HCT116 (cell line): ENCODE results near the gene KIAA1671. TPM values are rescaled to one million over a fixed set of nuclear protein-coding genes. Genes with fewer than 3 reads are reported as not detected.

Source experiments
- ATAC-seq: fragments of 200-7000 bp; cut with Tn5 transposase; 2 replicates; pipeline ENCODE4 v1.9.1; 2020; ENCODE audit warnings: mild to moderate bottlenecking, moderate library complexity
- BruUV-seq: library from RNA; stranded (reverse); fragments of 400-500 nt; replicated peaks from 2 replicates; lab custom pipeline; 2021; lab: Mats Ljungman, UMichigan
- CTCF ChIA-PET: fragments of 300-600 bp; sonication (Branson Sonifier 250); formaldehyde crosslinking; loops from one replicate; lab custom pipeline; 2021; ENCODE audit warnings: antibody characterized with exemption; lab: Charles Lee
- POLR2A ChIA-PET: fragments of 300-600, 350-600 bp; sonication (Branson Sonifier 250); formaldehyde crosslinking; loops from one replicate; lab custom pipeline; 2021; ENCODE audit warnings: antibody characterized with exemption; lab: Charles Lee
- RAD21 ChIA-PET, 2 experiments: fragments of 300-600 bp; sonication (Branson Sonifier 250); formaldehyde crosslinking; loops; one replicate each; lab custom pipeline; 2023; ENCODE audit warnings: low total read pairs in 2 of 2; ENCODE audit not compliant: uncharacterized antibody in 2 of 2, unreplicated experiment in 2 of 2, low non-redundant PET in 1 of 2; lab: Charles Lee
- DNase-seq: peaks from one replicate; pipeline ENCODE4 v3.0.0-alpha.2; 2010; ENCODE audit warnings: low read depth, low spot score
- H2AFZ ChIP-seq: fragments of 200-600 bp; shearing (Covaris generic), sonication (generic); 2 replicates; pipeline ENCODE4 v1.6.1; 2017; ENCODE audit warnings: low read depth, mixed run types, mixed read lengths, antibody characterized with exemption, low read length; ENCODE audit not compliant: poor library complexity, severe bottlenecking
- H3K27ac ChIP-seq: 2 replicates; pipeline ENCODE4 v1.5.1; 2012; ENCODE audit warnings: low read depth, low read length
- H3K27me3 ChIP-seq: fragments of 200-600 bp; sonication (generic); 2 replicates; pipeline ENCODE4 v1.6.1; 2016; ENCODE audit warnings: mixed run types, low read length, mixed read lengths; ENCODE audit not compliant: insufficient read depth
- H3K36me3 ChIP-seq, 2 experiments: fragments of 200-500 bp in 1 of 2; fragments of 200-600 bp in 1 of 2; sonication (Bioruptor generic) in 1 of 2; sonication (generic) in 1 of 2; 2 replicates each; pipeline versions ENCODE4 v1.5.1 to v1.6.1; 2014 to 2016; ENCODE audit warnings: low read length in 2 of 2, inconsistent platforms in 1 of 2, mixed read lengths in 1 of 2, mixed run types in 1 of 2; ENCODE audit not compliant: insufficient read depth in 2 of 2, control insufficient read depth in 1 of 2
- H3K4me1 ChIP-seq, 2 experiments: fragments of 200-600 bp in 1 of 2; sonication (generic) in 1 of 2; 2 replicates each; pipeline versions ENCODE4 v1.5.1 to v1.6.1; 2012 to 2017; ENCODE audit warnings: low read length in 2 of 2, inconsistent platforms in 1 of 2, mild to moderate bottlenecking in 1 of 2, mixed read lengths in 1 of 2, mixed run types in 1 of 2, moderate library complexity in 1 of 2; ENCODE audit not compliant: insufficient read depth in 2 of 2, control insufficient read depth in 1 of 2
- H3K4me2 ChIP-seq: fragments of 200-600 bp; sonication (generic); 2 replicates; pipeline ENCODE4 v1.6.1; 2017; ENCODE audit warnings: mixed run types, low read length, mixed read lengths
- H3K4me3 ChIP-seq, 2 experiments: fragments of 200-600 bp in 1 of 2; sonication (generic) in 1 of 2; replicated peaks in 1 of 2; 2 replicates each; pipeline ENCODE4 v1.5.1; 2011 to 2016; ENCODE audit warnings: low read length in 2 of 2, control low read depth in 1 of 2, low read depth in 1 of 2, mild to moderate bottlenecking in 1 of 2, mixed read lengths in 1 of 2, mixed run types in 1 of 2
- H3K79me2 ChIP-seq: fragments of 200-600 bp; sonication (generic); 2 replicates; pipeline ENCODE4 v1.6.1; 2017; ENCODE audit warnings: mild to moderate bottlenecking, mixed run types, low read length, moderate library complexity, mixed read lengths; ENCODE audit not compliant: insufficient read depth
- H3K9ac ChIP-seq: fragments of 200-600 bp; sonication (generic); 2 replicates; pipeline ENCODE4 v1.6.1; 2016; ENCODE audit warnings: low read length, mixed read lengths
- H3K9me2 ChIP-seq: fragments of 200-600 bp; sonication (generic), shearing (Covaris generic); 2 replicates; pipeline ENCODE4 v1.6.1; 2017; ENCODE audit warnings: mixed run types, mild to moderate bottlenecking, moderate library complexity; ENCODE audit not compliant: insufficient read depth
- H3K9me3 ChIP-seq, 2 experiments: fragments of 200-500 bp in 1 of 2; fragments of 200-600 bp in 1 of 2; sonication (Bioruptor generic) in 1 of 2; sonication (generic) in 1 of 2; 2 replicates each; pipeline ENCODE4 v1.6.1; 2014 to 2017; ENCODE audit warnings: low read length in 2 of 2, mixed read lengths in 2 of 2, inconsistent platforms in 1 of 2, low read depth in 1 of 2, mild to moderate bottlenecking in 1 of 2, mixed run types in 1 of 2, moderate library complexity in 1 of 2; ENCODE audit not compliant: control insufficient read depth in 1 of 2, insufficient read depth in 1 of 2
- H4K20me1 ChIP-seq: fragments of 200-600 bp; sonication (generic), shearing (Covaris generic); 2 replicates; pipeline ENCODE4 v1.6.1; 2017; ENCODE audit warnings: mixed run types, mild to moderate bottlenecking, moderate library complexity; ENCODE audit not compliant: insufficient read depth
- FOSL1 ChIP-seq: IDR thresholded peaks from 2 replicates; pipeline ENCODE4 v1.6.1; 2012; ENCODE audit warnings: low read depth
- JUND ChIP-seq: IDR thresholded peaks from 2 replicates; pipeline ENCODE4 v1.6.1; 2012
- REST ChIP-seq: IDR thresholded peaks from 2 replicates; pipeline ENCODE4 v1.6.1; 2012; ENCODE audit warnings: low read depth
- SRF ChIP-seq: IDR thresholded peaks from 2 replicates; pipeline ENCODE4 v1.6.1; 2012; ENCODE audit warnings: low read depth
- intact Hi-C: fragments of 100-400 bp; cut with micrococcal nuclease; formaldehyde crosslinking; loops from 2 replicates; pipeline ENCODE4 v1.10.0; 2022
- total RNA-seq: library from RNA; stranded (reverse); gene quantifications from one replicate; pipeline ENCODE4 v1.2.1, GENCODE V29; 2021; ENCODE audit not compliant: unreplicated experiment

The KIAA1671 gene
- total RNA-seq, 1 experiment from 2014 or later: 36.8 TPM

- Histone ChIP-seq H2AFZ (no peak overlapping the region), H3K4me3 (no peak overlapping the region), H3K9me2 (no peaks in the 10 kb centered on the region), H3K9me3 (no peaks in the 10 kb centered on the region), H3K9ac (no peak overlapping the region), H3K4me2 (no peak overlapping the region), H3K36me3 (no peaks in the 10 kb centered on the region), H3K27ac (no peak overlapping the region), H3K79me2 (no peaks in the 10 kb centered on the region), H3K27me3 (peaks cover 5% of the 10 kb centered on the region; the same call in 1 of the 2 replicates), H4K20me1 (no peaks in the 10 kb centered on the region)
- BruUV-seq: no TSS peak
- POLR2A ChIA-PET: no interaction called here
- intact Hi-C loops: no loop called here
- DNase-seq (no peak), ATAC-seq (no peak)
- TF ChIP-seq SRF: no peak
- TF ChIP-seq REST: no peak
- TF ChIP-seq FOSL1: no peak
- TF ChIP-seq JUND: no peak
- TF ChIP-seq, all 23 proteins: peak for 0
- ChIA-PET CTCF (no interaction called here), RAD21 (interaction anchor here in 1 of 2 experiments (1.4 kb wide), 1 partner anchor 11 kb away, joined by 3 read pairs; no protein-coding TSS in a partner anchor)
- H3K4me1 ChIP-seq: peaks cover 7 to 11% of the 10 kb centered on the region in 2 experiments
Measured at GRCh38 chr22:24925586-24926427, 26.7 kb upstream of the KIAA1671 start.
